Renal cortex interstitium (tissue), 15 donors: ENCODE data around the gene DMBT1. TPM values are rescaled to one million over a fixed set of nuclear protein-coding genes. Genes with fewer than 3 reads are reported as not detected.

Source experiments
- DNase-seq, 11 donors: peaks; one replicate each; pipeline ENCODE4 v3.0.0-alpha.2; 2013; ENCODE audit warnings: low read depth in 9 of 11, low spot score in 4 of 11; ENCODE audit errors: extremely low read depth in 1 of 11
- long read RNA-seq, 16 experiments: transcript quantifications; one replicate each; lab custom pipeline, GENCODE V29; 2026
- polyA plus RNA-seq, 3 donors: library from polyadenylated mRNA; unstranded; fragments of 120-200 nt; gene quantifications; one replicate each; pipeline ENCODE4 v1.2.1, GENCODE V29; 2013; ENCODE audit not compliant: insufficient read length in 3 of 3

The DMBT1 gene
- polyA plus RNA-seq: under 1 TPM; 0.12 to 0.36 (median 0.16) TPM
- long read RNA-seq, donor 1: 0 reads
- long read RNA-seq, donor 2: 0 reads
- long read RNA-seq, donor 3: 0 reads
- long read RNA-seq, donor 4: 0 reads
- long read RNA-seq, donor 5: 0 reads
- long read RNA-seq, donor 6: 0 reads
- long read RNA-seq, donor 7: 0 reads
- long read RNA-seq, donor 8: 0 reads
- long read RNA-seq, donor 9: 0 reads
- long read RNA-seq, donor 10: 0 reads
- long read RNA-seq, donor 11: 0 reads
- long read RNA-seq, donor 12: 0 reads
- long read RNA-seq, donor 13: 0 reads
- long read RNA-seq, donor 14: 0 reads
- long read RNA-seq, donor 15: 0 reads
- long read RNA-seq, donor 16: 0 reads

GRCh38 chr10:122560279-122560804 is at the start of gene DMBT1:
Gene DMBT1 (plus strand): TSS chr10:122560754. CDS start chr10:122560771, 17 bp downstream.
- no peak for DNase-seq

- no peak for DNase-seq
Measured at GRCh38 chr10:122513053-122513452, 47.5 kb upstream of the DMBT1 start.

GRCh38 chr10:122514045-122514840 is 46.3 kb upstream of the DMBT1 start:
- no peak for DNase-seq

GRCh38 chr10:122515022-122515424 is 45.5 kb upstream of the DMBT1 start:
- DNase-seq: no peak

- DNase-seq: no peak
Measured at GRCh38 chr10:122515588-122516231, 44.8 kb upstream of the DMBT1 start.

- no peak for DNase-seq
Measured at GRCh38 chr10:122516734-122517133, 43.8 kb upstream of the DMBT1 start.

- DNase-seq: no peak
Measured at GRCh38 chr10:122519144-122519543, 41.4 kb upstream of the DMBT1 start.

GRCh38 chr10:122519873-122520272 is 40.7 kb upstream of the DMBT1 start:
- DNase-seq: no peak

- DNase-seq: no peak
Measured at GRCh38 chr10:122521011-122521410, 39.5 kb upstream of the DMBT1 start.

- no peak for DNase-seq
Measured at GRCh38 chr10:122524811-122525210, 35.7 kb upstream of the DMBT1 start.

GRCh38 chr10:122525788-122526187 is 34.8 kb upstream of the DMBT1 start:
- DNase-seq: no peak

GRCh38 chr10:122526892-122527291 is 33.7 kb upstream of the DMBT1 start:
- DNase-seq: no peak

- DNase-seq: no peak
Measured at GRCh38 chr10:122530177-122530576, 30.4 kb upstream of the DMBT1 start.

GRCh38 chr10:122531261-122531660 is 29.3 kb upstream of the DMBT1 start:
- no peak for DNase-seq

GRCh38 chr10:122531939-122532338 is 28.6 kb upstream of the DMBT1 start:
- DNase-seq: no peak

- DNase-seq: no peak
Measured at GRCh38 chr10:122532601-122533296, 27.8 kb upstream of the DMBT1 start.

GRCh38 chr10:122537545-122537944 is 23.0 kb upstream of the DMBT1 start:
- DNase-seq: no peak

- no peak for DNase-seq
Measured at GRCh38 chr10:122541541-122542002, 19.0 kb upstream of the DMBT1 start.
